ENCODE data around the gene SESN1.
"Not testable (repeated sequence)": the region's sequence is repeated elsewhere in the genome, so short reads cannot be mapped to it uniquely, and the experiment has no call there.

SESN1 gene

DNA sequence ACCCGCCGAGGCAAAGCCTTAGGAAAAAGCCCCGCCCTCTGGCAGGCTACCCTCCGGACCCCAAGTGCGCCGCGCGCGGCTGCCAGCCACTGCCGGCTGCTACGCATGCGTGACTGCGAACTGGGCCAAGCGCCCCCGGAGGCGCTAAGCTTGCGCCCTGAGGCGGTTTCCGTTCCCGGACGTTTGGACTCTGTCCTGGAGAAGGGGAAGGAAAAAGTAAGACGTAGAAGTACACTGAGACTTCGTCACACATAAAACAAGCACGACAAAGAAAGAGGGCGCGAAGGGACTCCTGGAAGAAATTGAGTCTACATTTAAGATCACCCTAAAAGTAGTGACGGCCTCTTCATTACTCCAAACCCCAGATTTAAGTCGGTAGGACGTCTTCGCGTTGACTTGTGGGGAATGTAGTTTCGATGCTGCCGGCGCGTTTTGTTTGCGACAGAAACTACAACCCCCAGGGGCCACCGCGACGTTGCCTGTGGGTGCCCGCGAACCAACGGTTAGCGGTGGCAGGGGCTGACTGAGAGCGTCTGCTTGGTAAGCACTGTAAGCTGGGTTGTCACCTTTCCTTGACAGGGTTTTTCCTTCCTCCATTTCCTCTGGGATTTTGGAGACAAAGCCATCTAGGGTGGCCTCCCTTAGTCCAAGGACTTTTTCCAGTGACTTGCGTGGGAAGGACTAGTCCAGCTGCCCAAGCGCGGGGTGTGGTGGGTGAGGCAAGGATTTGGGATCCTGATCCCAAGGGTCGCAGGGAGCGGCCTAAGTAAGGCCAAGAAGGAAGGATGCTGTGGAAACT is 589 bp upstream of the SESN1 start, which contains the start of gene CEP57L1:
TSS of gene CEP57L1 (plus strand) at position 472 of the 799 bp plus-strand sequence. CDS start 49,715 bp downstream, outside the sequence.
- DNase-seq (ENCODE audit: low read depth): peak; percentile 89

DNA sequence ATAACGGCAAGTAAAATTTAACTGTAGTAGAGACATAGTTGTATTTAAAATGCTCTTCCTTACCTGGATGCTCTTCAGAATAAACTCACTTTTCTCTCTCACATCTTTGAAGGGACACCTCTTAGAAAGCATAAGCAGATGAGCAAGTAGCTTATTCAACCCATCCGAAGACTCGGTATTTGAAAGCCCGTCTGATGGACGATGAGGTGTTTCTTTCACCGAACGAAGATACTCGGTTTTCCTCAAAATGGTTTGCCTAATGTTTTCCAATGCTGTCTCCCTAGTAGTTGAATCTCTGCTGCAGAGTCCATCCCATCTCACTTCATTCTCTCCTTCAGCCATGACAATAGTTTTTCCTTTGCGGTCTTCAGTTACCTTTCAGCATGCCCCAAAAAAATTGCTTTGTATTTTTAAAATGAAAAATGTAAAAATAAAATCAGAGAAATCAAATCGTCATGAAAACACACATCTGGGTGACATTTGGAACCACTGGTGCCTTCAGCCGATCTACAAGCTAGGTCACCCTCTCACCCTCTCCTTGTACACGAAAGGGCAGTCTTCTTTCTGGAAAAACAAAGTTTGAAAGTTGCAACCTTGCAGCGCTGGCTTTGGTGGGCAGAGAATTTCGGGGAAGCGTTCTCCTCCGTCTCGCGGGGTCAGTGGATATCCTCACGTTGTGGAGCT is 772 bp downstream of the SESN1 start:
- DNase-seq (ENCODE audit: low read depth): no peak

DNA sequence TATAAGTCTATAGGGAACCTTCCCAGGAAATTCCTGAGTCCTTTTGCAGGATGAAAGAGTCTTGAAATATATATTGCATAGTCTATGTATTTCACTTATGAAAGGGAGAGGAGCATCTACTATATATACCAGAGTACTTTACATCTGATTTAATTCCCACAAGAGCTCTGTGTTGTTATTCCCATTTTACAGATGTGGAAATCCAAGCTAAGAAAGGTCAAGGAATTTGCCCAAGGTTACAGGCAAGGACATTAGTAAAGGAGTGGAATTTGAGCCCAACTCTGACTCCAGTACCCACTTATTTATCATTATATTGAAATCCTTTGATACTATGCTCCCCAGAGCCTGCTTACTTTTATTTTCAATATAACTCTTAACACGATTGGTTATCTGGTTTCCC is 2.6 kb downstream of the SESN1 start:
- no peak for DNase-seq (ENCODE audit: low read depth)

DNA sequence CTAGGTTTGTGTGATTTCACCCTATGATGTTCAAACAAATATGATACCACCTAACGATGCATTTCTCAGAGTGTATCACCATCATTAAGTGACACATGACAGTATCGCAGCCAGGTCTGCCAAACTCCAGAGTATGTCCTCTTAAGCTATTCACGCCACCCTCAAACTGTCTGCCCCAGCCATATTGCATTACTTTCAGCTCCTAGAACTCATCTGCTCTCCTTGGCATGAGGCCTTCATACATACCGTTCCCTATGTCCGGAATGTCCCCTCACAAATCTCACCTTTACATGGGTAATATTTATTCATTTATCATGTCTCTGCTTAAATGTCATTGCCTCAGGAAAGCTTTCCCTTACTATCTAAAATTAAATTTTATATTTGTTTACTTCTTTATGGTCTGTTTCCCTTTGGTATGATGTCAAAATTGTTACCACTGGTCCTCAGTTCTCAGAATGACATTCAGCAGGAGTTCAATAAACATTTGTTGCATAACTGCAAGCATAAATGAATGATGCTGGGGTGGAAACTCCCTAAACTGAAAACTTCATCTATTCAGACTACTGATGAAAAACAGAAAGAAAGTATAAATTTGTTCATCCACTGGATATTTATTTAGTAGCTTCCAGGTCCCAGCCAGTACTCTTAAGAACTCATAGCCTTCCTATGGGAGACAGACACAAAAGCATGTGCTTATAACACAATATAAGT is 3.2 kb downstream of the SESN1 start:
- DNase-seq (ENCODE audit: low read depth): no peak

DNA sequence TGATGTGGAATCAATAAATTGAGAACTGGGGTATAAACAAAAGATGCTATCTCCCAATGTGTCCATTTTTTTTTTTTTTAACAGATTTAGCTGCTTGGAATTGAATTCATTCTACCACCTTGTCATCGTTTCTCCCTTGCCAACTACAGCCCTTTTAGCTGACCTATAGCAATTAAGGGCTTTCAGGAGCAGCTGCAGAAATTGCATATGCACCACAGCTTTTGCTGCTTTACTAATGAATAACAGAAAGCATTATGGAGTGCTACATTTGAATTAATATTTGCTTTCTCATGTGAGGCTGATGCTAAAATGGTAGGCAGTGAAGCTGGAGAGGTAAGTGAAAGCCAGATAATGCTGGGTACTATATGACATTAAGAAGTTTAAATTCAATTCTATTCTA is 5.7 kb downstream of the SESN1 start:
- DNase-seq (ENCODE audit: low read depth): no peak

DNA sequence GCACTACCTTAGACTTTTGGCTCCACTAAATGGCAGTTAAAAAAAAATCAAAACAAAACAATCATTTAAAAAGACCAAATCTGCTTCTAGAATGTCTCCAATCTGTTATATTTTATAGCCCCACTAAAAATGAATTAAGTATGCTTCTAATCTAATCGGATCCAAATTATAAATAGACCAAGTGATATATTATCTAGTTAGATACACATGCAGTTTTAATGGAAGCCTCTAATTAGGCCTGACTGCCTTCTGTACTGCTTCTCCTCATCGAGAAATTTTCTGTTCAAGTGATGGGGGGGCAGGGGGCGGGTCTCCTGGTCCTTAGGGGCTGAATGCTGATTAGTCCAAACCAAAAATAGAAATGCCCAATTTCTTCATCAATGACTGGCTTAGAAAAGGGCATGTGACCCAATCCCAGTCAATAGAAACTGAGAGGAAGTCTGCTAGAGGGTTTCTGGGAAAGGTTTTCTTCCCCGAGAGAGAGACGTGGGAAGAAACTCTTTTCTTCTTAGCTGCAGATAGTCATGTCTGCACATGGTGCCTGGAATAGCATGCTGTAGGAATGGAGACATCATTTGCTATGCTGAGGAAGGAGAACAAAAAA is 6.9 kb downstream of the SESN1 start:
- no peak for DNase-seq (ENCODE audit: low read depth)

DNA sequence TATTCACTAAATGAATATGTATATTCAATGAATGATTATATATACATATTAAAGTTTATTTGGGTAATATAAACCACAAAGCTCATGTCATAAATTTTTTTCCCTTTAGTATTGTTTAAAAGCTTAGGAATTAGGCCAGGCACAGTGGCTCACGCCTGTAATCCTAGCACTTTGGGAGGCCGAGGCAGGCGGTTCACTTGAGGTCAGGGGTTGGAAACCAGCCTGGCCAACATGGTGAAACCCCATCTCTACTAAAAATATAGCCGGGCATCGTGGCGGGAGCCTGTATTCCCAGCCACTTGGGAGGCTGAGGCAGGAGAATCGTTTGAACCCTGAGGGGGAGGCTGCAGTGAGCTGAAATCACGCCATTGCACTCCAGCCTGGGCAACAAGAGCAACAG is 10.5 kb downstream of the SESN1 start:
- not testable (repeated sequence) for DNase-seq (ENCODE audit: low read depth)

DNA sequence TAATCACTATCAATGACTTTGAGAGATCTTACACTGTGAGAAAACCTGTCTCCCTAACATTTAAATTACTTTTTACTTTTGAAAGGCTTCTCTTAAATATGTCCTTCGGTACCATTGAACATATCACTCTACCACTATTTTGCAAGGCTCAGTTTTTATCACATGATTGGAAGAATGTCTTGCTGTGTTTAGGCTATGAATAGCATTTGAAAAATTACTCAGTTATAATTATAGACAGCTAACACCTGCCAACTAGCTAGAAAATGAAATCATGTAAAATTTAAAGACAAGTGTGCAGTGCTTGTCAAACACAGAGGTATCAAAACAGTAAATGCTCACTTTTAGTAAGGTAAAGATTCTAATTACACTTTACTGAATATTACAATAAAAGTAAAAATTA is 11.0 kb downstream of the SESN1 start:
- no peak for DNase-seq (ENCODE audit: low read depth)

DNA sequence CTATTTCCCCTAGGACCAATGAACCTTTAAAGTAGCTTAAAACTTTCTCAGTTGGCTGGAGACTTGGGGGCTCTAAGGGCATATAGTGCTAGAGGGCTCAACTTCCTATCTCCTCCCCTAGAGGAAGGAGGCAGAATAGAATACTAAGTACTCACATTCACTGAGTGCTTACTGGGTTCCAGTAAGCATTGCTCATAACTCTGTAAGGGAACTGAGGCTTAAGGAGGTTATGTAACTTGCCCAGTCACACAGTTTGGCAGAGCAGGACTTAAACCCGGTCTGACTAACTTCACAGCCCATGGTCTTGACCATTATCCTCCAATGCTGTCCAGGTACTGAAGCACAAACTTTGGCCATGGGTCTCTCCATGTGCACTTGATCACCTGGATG is 12.5 kb downstream of the SESN1 start:
- no peak for DNase-seq (ENCODE audit: low read depth)

DNA sequence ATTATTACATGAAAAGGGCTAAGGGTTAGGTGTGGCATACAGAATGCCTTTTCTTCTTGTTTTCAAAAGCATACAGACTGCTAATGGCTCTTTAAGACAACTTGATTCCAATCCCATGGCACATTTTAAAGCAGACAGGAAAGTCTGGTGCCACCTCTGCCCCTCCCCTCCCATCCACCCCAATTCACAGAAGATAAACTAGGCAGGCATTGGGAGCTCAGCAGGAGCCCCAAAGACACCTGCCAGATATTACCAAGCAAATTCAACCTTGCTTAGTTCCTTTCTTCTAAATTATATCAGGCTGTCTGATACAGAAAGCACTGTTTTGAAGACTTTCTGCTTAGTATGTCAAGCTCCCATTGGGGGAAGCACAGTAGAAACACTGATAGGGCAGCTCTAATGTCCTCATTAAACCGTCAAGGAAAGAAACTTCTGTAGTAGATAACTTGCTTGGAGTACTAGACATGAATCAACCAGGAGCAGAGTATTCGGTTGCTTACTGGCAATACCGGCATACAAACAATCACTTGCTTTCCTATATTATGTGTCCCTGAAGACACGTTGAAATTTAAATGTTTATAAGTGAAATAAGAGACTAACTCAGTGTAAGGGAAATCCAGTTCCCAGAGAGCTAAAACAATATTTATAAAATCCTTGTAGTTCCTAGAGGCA is 13.0 kb downstream of the SESN1 start:
- no peak for DNase-seq (ENCODE audit: low read depth)

DNA sequence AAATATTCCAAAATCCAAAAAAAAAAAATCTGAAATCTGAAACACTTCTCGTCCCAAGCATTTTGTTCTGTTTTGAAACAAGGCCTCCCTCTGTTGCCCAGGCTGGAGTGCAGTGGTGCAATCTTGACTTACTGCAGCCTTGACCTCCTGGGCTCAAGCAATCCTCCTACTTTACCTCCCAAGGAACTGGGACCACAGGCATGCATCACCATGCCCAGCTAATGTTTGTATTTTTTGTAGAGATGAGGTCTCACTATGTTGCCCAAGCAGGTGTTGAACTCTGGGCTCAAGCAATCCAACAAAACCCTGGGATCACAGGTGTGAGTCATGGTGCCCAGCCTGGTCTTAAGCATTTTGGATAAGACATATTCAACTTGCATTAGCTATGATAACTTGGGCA is 13.6 kb downstream of the SESN1 start:
- no peak for DNase-seq (ENCODE audit: low read depth)

DNA sequence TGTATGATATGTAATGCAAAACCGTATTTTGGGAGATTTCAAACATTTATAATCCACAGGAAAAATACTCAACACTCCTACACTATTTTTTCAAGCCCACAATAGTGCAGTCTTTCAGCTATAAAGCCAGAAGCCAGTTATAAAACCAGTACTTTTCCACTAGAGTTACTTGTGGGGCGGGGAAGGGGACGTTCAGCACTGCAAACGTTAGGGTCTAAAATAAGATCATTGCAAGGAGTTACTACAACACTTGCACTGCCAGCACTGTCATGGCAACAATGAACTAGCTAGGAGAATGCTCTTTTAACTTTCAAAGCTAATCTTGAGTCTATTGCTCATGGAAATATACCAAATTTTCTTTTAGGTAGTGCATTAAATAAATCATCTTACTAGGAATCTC is 14.7 kb downstream of the SESN1 start:
- no peak for DNase-seq (ENCODE audit: low read depth)

DNA sequence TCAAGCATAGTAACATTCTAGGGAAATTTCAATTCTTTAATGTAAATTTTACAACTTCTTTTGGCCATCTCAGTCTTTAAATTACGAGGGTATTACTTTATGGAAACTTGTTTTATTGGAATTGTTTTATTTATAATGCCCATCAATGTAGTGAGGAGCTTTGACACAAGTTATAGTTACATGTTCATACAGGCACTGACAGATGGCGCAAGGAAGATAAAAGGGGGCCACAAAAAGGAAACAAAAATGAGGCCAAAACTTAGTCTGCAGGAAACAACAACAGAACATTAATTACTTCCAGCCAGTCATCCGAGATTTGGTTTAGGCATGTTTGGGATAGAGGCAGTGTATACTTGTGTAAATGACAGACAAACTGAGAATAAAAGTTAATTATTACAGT is 18.3 kb downstream of the SESN1 start:
- DNase-seq (ENCODE audit: low read depth): no peak

DNA sequence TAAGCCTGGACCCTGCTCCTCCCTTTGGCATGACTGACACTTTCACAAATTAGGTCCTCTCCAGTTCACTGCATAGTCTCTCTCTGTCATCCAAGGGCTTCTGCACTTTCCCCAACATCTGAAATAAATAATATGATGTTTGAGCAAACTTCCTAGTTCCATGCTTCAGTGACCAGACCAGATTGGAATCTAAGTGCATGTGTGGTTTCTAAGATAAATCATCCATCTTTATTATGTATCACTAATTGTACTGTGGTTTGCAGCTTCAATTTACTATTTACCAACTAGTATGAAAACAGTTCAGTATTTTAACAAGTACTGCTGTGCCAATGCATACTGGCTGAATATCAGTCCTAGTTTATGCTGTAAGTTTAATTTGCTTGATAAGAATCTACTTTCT is 18.7 kb downstream of the SESN1 start:
- DNase-seq (ENCODE audit: low read depth): no peak

DNA sequence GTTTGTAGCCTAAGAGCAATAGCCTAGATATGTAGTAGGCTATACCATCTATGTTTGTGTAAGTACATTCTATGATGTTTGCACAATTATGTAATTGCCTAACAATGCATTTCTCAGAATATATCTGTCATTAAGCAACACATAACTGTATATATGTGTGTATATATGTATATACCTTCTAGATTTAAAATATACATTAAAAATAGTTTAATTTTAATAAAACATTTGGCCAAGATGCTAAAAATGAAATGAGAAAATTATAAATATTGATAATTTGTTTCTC is 20.6 kb downstream of the SESN1 start:
- DNase-seq (ENCODE audit: low read depth): no peak

DNA sequence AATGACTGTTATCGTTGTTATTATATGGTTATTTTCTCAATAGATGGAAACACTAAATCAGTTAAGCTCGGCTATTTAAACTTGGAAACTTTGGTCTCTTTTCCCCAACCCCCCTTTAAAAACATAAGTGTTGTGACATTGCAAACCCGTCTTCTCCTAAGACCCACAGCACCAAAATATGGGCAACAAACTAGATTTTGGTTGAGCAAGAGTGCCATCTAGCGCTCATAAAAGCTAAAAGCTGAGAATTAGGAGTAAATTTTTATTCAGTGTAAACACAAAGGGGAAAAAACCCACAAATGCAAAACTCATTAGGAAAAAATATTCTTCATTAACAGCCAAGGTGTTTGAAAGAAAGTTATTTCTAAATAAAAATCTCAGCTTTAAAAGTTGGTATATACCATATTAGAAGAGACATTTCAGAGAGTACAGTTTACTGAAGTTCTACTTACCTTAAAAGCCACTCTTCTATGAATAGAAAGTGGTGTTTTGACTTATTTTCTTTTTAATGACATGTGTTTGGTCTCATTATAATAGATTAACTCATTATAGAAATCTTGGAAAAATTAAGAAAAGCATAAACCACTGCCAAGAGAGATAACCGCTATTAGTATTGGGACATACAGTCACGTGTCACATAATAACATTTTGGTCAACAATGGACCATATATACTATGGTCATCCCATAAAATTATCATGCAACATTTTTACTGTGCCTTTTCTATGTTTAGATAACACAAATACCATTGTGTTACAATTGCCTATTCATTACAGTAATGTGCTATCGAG is 21.1 kb downstream of the SESN1 start:
- peak; percentile 31 for DNase-seq (ENCODE audit: low read depth)

DNA sequence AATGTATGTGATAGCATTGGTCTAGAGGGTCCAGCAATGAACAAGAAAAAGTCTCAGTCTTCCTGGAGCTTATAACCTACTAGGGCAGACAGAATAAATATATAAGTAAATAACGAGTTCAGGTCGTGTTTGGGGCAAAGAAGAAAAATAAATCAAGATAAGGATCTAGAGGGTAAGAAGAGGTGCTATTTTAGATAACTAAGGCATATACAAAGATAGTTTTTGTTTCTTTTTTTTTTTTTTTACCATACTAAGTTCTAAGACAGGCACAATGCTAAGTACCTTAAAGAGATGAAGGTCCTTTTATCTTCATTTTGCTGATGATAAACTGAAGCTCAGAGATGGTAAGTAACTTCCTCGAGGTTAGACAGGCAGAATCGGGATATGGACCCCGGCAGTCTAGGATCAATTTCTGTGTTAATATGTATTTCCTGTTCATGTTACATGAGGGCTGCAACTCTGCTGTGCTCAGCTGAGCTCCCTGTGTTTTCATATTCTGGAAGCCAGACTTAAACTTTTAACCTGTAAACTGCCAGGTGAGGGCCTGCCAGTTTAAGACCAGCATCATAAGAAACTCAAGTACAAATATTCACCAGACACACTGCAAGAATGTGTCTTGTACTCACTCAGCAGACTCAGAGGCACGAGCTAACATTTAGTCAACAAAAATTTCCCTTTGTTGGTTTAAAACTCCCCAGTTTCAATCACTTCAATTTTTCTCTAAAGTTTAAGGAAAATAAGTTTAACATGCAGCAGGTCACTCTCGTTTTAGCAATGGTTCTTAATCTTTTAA is 23.3 kb downstream of the SESN1 start:
- DNase-seq (ENCODE audit: low read depth): no peak

DNA sequence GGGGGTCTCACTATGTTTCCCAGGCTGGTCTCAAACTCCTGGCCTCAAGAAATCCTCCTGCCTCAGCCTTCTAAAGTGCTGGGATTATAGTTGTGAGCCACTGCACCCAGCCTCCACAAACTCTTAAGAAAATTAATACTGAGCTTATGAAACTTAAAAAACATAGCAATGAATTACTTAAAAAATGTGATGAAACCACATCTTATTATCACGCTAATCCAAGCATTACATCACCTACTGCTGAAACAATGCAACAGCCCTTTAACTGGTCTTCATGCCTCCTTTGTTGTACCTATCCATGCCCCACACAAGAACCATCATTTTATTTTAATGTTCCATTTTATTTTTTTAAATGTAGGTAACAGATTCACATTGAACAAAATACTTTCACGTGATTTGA is 24.9 kb downstream of the SESN1 start:
- DNase-seq (ENCODE audit: low read depth): no peak

DNA sequence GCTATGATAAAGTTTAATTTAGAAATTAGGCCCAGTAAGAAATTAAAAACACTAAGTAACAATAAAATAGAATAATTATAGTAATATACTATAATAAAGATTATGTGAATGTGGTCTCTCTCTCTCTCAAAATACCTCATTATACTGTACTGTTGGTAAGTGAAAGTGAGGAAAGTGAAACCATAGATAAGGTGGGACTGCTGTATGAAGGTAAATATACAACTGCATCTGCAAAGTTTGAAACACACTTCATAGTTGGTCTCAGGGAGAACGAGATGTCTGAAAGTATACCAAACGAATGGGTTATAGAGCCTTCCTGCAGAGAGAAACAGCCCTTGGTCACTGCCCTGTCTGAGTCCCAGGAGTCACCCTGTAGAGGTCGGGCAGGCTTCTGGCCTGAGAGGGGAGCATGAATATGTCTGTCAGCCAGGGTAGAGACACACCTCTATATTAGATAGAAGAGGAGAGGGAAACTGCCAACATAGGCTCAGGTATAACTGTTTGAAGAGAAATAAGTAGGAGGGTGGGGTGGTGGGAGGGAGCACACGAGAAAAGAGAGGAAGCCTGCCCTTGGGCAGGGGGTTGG is 31.8 kb downstream of the SESN1 start:
- no peak for DNase-seq (ENCODE audit: low read depth)

DNA sequence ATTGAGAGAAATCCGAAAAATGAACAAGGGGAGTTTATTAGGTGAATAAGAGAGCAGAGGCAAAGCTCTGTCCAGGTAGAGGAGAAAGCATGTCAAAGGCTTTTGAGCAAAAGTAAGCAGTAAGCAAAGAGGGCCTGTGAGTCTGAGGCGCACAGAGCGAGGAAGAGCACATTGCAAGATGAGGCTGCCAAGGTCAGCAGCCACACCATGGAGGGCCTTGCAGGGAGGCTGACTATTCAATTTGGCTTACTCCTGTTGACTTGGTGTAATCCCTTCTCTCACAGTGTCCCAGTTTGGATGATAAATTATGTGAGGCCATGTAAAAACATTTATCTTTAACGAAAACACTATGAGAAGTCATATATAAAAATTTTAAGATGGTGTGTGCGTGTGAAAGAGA is 32.4 kb downstream of the SESN1 start:
- DNase-seq (ENCODE audit: low read depth): no peak

All from stimulated activated CD8-positive, alpha-beta memory T cell treated with anti-CD3 and anti-CD28 coated beads, Interleukin-12 subunit alpha, Interleukin-12 subunit beta, amount 100 ng/mL, for 1 hour (primary cell).